Smooth muscle cell (in vitro differentiated cells): ENCODE data around the gene CS. TPM values are rescaled to one million over a fixed set of nuclear protein-coding genes. Genes with fewer than 3 reads are reported as not detected.
"Not testable (repeated sequence)": the region's sequence is repeated elsewhere in the genome, so short reads cannot be mapped to it uniquely, and the experiment has no call there.

Experiments used
- DNase-seq: peaks from one replicate; lab custom pipeline; 2025; ENCODE audit not compliant: unreplicated experiment; lab: John Stamatoyannopoulos, UW
- H2AFZ ChIP-seq: fragments of 200-600 bp; sonication (generic); 2 replicates; pipeline ENCODE4 v1.6.0; 2016; ENCODE audit warnings: antibody characterized with exemption, low read depth, mild to moderate bottlenecking
- H3F3A ChIP-seq: fragments of 200-600 bp; sonication (generic); 2 replicates; pipeline ENCODE4 v1.6.0; 2017; ENCODE audit warnings: antibody characterized with exemption, low read depth
- H3K27ac ChIP-seq: fragments of 200-600 bp; sonication (generic); 2 replicates; pipeline ENCODE4 v1.5.1; 2016; ENCODE audit warnings: low read depth, mild to moderate bottlenecking
- H3K27me3 ChIP-seq: fragments of 200-600 bp; sonication (generic); 2 replicates; pipeline ENCODE4 v1.6.1; 2016; ENCODE audit warnings: low read depth, mild to moderate bottlenecking
- H3K36me3 ChIP-seq: fragments of 200-600 bp; sonication (generic); 2 replicates; pipeline ENCODE4 v1.5.1; 2016; ENCODE audit warnings: low read depth
- H3K4me1 ChIP-seq: fragments of 200-600 bp; sonication (generic); 2 replicates; pipeline ENCODE4 v1.5.1; 2016; ENCODE audit warnings: low read depth
- H3K4me2 ChIP-seq: fragments of 200-600 bp; sonication (generic); 2 replicates; pipeline ENCODE4 v1.6.0; 2016; ENCODE audit warnings: mild to moderate bottlenecking
- H3K4me3 ChIP-seq: fragments of 200-600 bp; sonication (generic); 2 replicates; pipeline ENCODE4 v1.5.1; 2016; ENCODE audit warnings: mild to moderate bottlenecking
- H3K79me2 ChIP-seq: fragments of 200-600 bp; sonication (generic); 2 replicates; pipeline ENCODE4 v1.6.0; 2016; ENCODE audit warnings: low read depth, mild to moderate bottlenecking
- H3K9ac ChIP-seq: fragments of 200-600 bp; sonication (generic); 2 replicates; pipeline ENCODE4 v1.6.0; 2016; ENCODE audit warnings: low read depth
- H3K9me3 ChIP-seq: fragments of 200-600 bp; sonication (generic); replicated peaks from 2 replicates; pipeline ENCODE4 v1.5.1; 2016; ENCODE audit warnings: low read depth
- H4K20me1 ChIP-seq: fragments of 200-600 bp; sonication (generic); 2 replicates; pipeline ENCODE4 v1.6.0; 2016; ENCODE audit warnings: low read depth
- CTCF ChIP-seq: fragments of 200-600 bp; sonication (generic); IDR thresholded peaks from 2 replicates; pipeline ENCODE4 v1.5.1; 2017; ENCODE audit warnings: borderline replicate concordance, mild to moderate bottlenecking, antibody characterized with exemption; ENCODE audit not compliant: insufficient read depth, poor library complexity, severe bottlenecking
- WGBS: methylation state at CpG from one replicate; pipeline ENCODE4 v1.1.7; 2016; ENCODE audit warnings: low lambda C conversion rate; 5-methylcytosine and 5-hydroxymethylcytosine counted together
- polyA plus RNA-seq: library from polyadenylated mRNA; unstranded; fragments of >200 nt; fragmentation: Nextera tagmentation; extraction: Ambion mirVana; gene quantifications from 2 replicates; pipeline ENCODE4 v1.2.1, GENCODE V29; 2016
- total RNA-seq: library from RNA; depleted of rRNA; stranded (reverse); fragments of >200 nt; gene quantifications from 2 replicates; pipeline ENCODE4 v1.2.3, GENCODE V29; 2014

The CS gene
- total and polyA plus RNA-seq, 2 experiments from 2014 or later = 83.3 to 138 TPM

- no peaks in the 10 kb centered on the region for H4K20me1 ChIP-seq
- H3K4me1 ChIP-seq = peaks cover 4% of the 10 kb centered on the region
- H3K9ac ChIP-seq = peak within 1 kb of the TSS; percentile 88
- WGBS = 2% methylated on average over 45 of the region's 68 CpGs
- no peaks in the 10 kb centered on the region for H3K79me2 ChIP-seq
- H2AFZ ChIP-seq = peak within 1 kb of the TSS; percentile 85
- H3K4me2 ChIP-seq = peak within 1 kb of the TSS; percentile 90
- peaks cover 21% of the 10 kb centered on the region for H3F3A ChIP-seq
- peak; percentile 93 for DNase-seq
- no peaks in the 10 kb centered on the region for H3K36me3 ChIP-seq
- no peaks in the 10 kb centered on the region for H3K9me3 ChIP-seq
- H3K27me3 ChIP-seq = no peaks in the 10 kb centered on the region
- peak within 1 kb of the TSS; percentile 76 for H3K4me3 ChIP-seq
- peak; percentile 46 for TF ChIP-seq CTCF
- H3K27ac ChIP-seq = peak within 1 kb of the TSS; percentile 90
Measured at GRCh38 chr12:56266693-56267442, 33.3 kb downstream of the CS start, which contains the start of gene COQ10A. Gene COQ10A, plus strand, starts transcription at chr12:56266942. Its CDS starts 177 bp downstream, at chr12:56267119.

- peaks cover 14% of the 10 kb centered on the region for H3F3A ChIP-seq
- H2AFZ ChIP-seq = peak overlapping the region; percentile 85
- H3K79me2 ChIP-seq, H4K20me1 ChIP-seq, H3K4me1 ChIP-seq, H3K36me3 ChIP-seq, H3K9me3 ChIP-seq, DNase-seq, H3K27me3 ChIP-seq: not testable (repeated sequence)
- peak overlapping the region; percentile 90 for H3K4me2 ChIP-seq
- peak overlapping the region; percentile 76 for H3K4me3 ChIP-seq
- H3K27ac ChIP-seq = peak overlapping the region; percentile 90
- 71% methylated on average over 16 of the region's 16 CpGs for WGBS
- peak overlapping the region; percentile 88 for H3K9ac ChIP-seq
Measured at GRCh38 chr12:56266068-56266692, 34.0 kb downstream of the CS start.

- not testable (repeated sequence) for H3K9me3 ChIP-seq, H3K27ac ChIP-seq, H3K79me2 ChIP-seq, H3K4me1 ChIP-seq, H3K27me3 ChIP-seq, H4K20me1 ChIP-seq, H3K4me2 ChIP-seq, H3K36me3 ChIP-seq, H3F3A ChIP-seq, H2AFZ ChIP-seq, H3K9ac ChIP-seq, DNase-seq, H3K4me3 ChIP-seq
- 90% methylated on average over 7 of the region's 7 CpGs for WGBS
- TF ChIP-seq CTCF = peak; percentile 5
Measured at GRCh38 chr12:56262955-56263354, 37.2 kb downstream of the CS start.

- H3K36me3 ChIP-seq = no peaks in the 10 kb centered on the region
- DNase-seq = no peak
- H3K4me1 ChIP-seq = peaks cover 16% of the 10 kb centered on the region
- peaks cover 14% of the 10 kb centered on the region for H3F3A ChIP-seq
- H3K9me3 ChIP-seq = no peaks in the 10 kb centered on the region
- peak overlapping the region; percentile 38 for H3K9ac ChIP-seq
- 74% methylated on average over 5 of the region's 5 CpGs for WGBS
- no peaks in the 10 kb centered on the region for H3K27me3 ChIP-seq
- TF ChIP-seq CTCF = no peak
- no peak overlapping the region for H3K4me2 ChIP-seq
- H3K4me3 ChIP-seq = no peak overlapping the region
- no peak overlapping the region for H2AFZ ChIP-seq
- H4K20me1 ChIP-seq = peaks cover 8% of the 10 kb centered on the region
- H3K27ac ChIP-seq = peak overlapping the region; percentile 78
- H3K79me2 ChIP-seq = peaks cover 15% of the 10 kb centered on the region
Measured at GRCh38 chr12:56261503-56262232, 38.5 kb downstream of the CS start.
